Measurements from ENCODE around the gene BRD2. TPM values are rescaled to one million over a fixed set of nuclear protein-coding genes. Genes with fewer than 3 reads are reported as not detected.

The BRD2 gene
- total RNA-seq, 1 experiment from 2014 or later, result 171 TPM

- Histone ChIP-seq H3K36me3 (ENCODE audit: low read depth, low read length) (no peaks in the 10 kb centered on the region), H3K4me3 (ENCODE audit: low read length) (no peak overlapping the region), H3K27me3 (ENCODE audit: low read length) (peaks cover 74% of the 10 kb centered on the region), H3K9me3 (ENCODE audit: low read length) (no peaks in the 10 kb centered on the region), H3K9ac (ENCODE audit: low read length) (no peak overlapping the region), H4K20me1 (ENCODE audit: low read length) (no peaks in the 10 kb centered on the region), H3K4me1 (ENCODE audit: insufficient read depth, low read length) (no peaks in the 10 kb centered on the region), H3K79me2 (ENCODE audit: low read length) (no peaks in the 10 kb centered on the region), H3F3A (ENCODE audit: low read length, unreplicated experiment) (no peaks in the 10 kb centered on the region), H3K4me2 (ENCODE audit: low read length) (no peak overlapping the region), H3K9me2 (replicated peaks; ENCODE audit: low read length) (no peaks in the 10 kb centered on the region), H2AFZ (ENCODE audit: low read length) (no peak overlapping the region), H3K27ac (ENCODE audit: low read length) (no peak overlapping the region)
- ATAC-seq (no peak), DNase-seq (no peak)
- POLR2A ChIA-PET (ENCODE audit: unreplicated experiment), result no interaction called here
- TF ChIP-seq EZH2 (IDR thresholded peaks at IDR 0.05; ENCODE audit: low read length, unreplicated experiment) (no peak), CTCF (conservative IDR thresholded peaks at IDR 0.05; ENCODE audit: low read depth, low read length) (no peak), EZH2phosphoT487 (IDR thresholded peaks at IDR 0.05; ENCODE audit: borderline replicate concordance, low read length) (no peak)
- no TSS peak for BruUV-seq (replicated peaks)
- CTCF ChIA-PET, result interaction anchor here (0.8 kb wide), 1 partner anchor 125 kb away, joined by 3 read pairs; no protein-coding TSS in a partner anchor
- intact Hi-C loops (cut with micrococcal nuclease), result no loop called here
Observed at GRCh38 chr6:33001685-33002084, 33.3 kb downstream of the BRD2 start.

- Histone ChIP-seq H3K79me2 (ENCODE audit: low read length) (no peaks in the 10 kb centered on the region), H3K9me3 (ENCODE audit: low read length) (no peaks in the 10 kb centered on the region), H3K9ac (ENCODE audit: low read length) (no peak overlapping the region), H3K27ac (ENCODE audit: low read length) (no peak overlapping the region), H3K4me2 (ENCODE audit: low read length) (no peak overlapping the region), H3F3A (ENCODE audit: low read length, unreplicated experiment) (no peaks in the 10 kb centered on the region), H4K20me1 (ENCODE audit: low read length) (no peaks in the 10 kb centered on the region), H3K4me1 (ENCODE audit: insufficient read depth, low read length) (no peaks in the 10 kb centered on the region), H3K36me3 (ENCODE audit: low read depth, low read length) (no peaks in the 10 kb centered on the region), H3K4me3 (ENCODE audit: low read length) (no peak overlapping the region), H3K9me2 (replicated peaks; ENCODE audit: low read length) (no peaks in the 10 kb centered on the region), H3K27me3 (ENCODE audit: low read length) (peaks cover 89% of the 10 kb centered on the region), H2AFZ (ENCODE audit: low read length) (no peak overlapping the region)
- CTCF ChIA-PET, result no interaction called here
- BruUV-seq (replicated peaks), result no TSS peak
- ATAC-seq (no peak), DNase-seq (no peak)
- POLR2A ChIA-PET (ENCODE audit: unreplicated experiment), result no interaction called here
- TF ChIP-seq EZH2 (IDR thresholded peaks at IDR 0.05; ENCODE audit: low read length, unreplicated experiment) (no peak), CTCF (conservative IDR thresholded peaks at IDR 0.05; ENCODE audit: low read depth, low read length) (no peak), EZH2phosphoT487 (IDR thresholded peaks at IDR 0.05; ENCODE audit: borderline replicate concordance, low read length) (no peak)
- intact Hi-C loops (cut with micrococcal nuclease), result no loop called here
Observed at GRCh38 chr6:33004940-33005339, 36.5 kb downstream of the BRD2 start.

- H3K4me3 ChIP-seq (ENCODE audit: low read length), result no peak overlapping the region
- intact Hi-C loops (cut with micrococcal nuclease), result no loop called here
- H3K4me2 ChIP-seq (ENCODE audit: low read length), result no peak overlapping the region
- no peaks in the 10 kb centered on the region for H3K79me2 ChIP-seq (ENCODE audit: low read length)
- no TSS peak for BruUV-seq (replicated peaks)
- ATAC-seq (no peak), DNase-seq (no peak)
- ChIA-PET POLR2A (ENCODE audit: unreplicated experiment) (no interaction called here), CTCF (no interaction called here)
- no peak overlapping the region for H3K27ac ChIP-seq (ENCODE audit: low read length)
- peaks cover 86% of the 10 kb centered on the region for H3K27me3 ChIP-seq (ENCODE audit: low read length)
- H3K4me1 ChIP-seq (ENCODE audit: insufficient read depth, low read length), result no peaks in the 10 kb centered on the region
- TF ChIP-seq CTCF (conservative IDR thresholded peaks at IDR 0.05; ENCODE audit: low read depth, low read length) (no peak), EZH2 (IDR thresholded peaks at IDR 0.05; ENCODE audit: low read length, unreplicated experiment) (no peak)
- no peaks in the 10 kb centered on the region for H3K9me2 ChIP-seq (replicated peaks; ENCODE audit: low read length)
- H3K36me3 ChIP-seq (ENCODE audit: low read depth, low read length), result no peaks in the 10 kb centered on the region
- H3F3A ChIP-seq (ENCODE audit: low read length, unreplicated experiment), result no peaks in the 10 kb centered on the region
- H3K9ac ChIP-seq (ENCODE audit: low read length), result no peak overlapping the region
- H4K20me1 ChIP-seq (ENCODE audit: low read length), result no peaks in the 10 kb centered on the region
- no peaks in the 10 kb centered on the region for H3K9me3 ChIP-seq (ENCODE audit: low read length)
- H2AFZ ChIP-seq (ENCODE audit: low read length), result no peak overlapping the region
Observed at GRCh38 chr6:33007831-33008400, 39.5 kb downstream of the BRD2 start.
